HepG2 (cell line): ENCODE results near the gene NXPH1. TPM values are rescaled to one million over a fixed set of nuclear protein-coding genes. Genes with fewer than 3 reads are reported as not detected.

Source experiments
- ATAC-seq: fragments of 200-7000 bp; cut with Tn5 transposase; 3 replicates; pipeline ENCODE4 v1.9.1; 2020; ENCODE audit warnings: mild to moderate bottlenecking, moderate library complexity
- BruUV-seq: library from RNA; stranded (reverse); fragments of 400-500 nt; replicated peaks from 2 replicates; lab custom pipeline; 2021; lab: Mats Ljungman, UMichigan
- CTCF ChIA-PET: fragments of 300-600 bp; formaldehyde crosslinking; extraction: SDS; loops from one replicate; lab custom pipeline; 2021; ENCODE audit warnings: low total read pairs, inconsistent platforms, low intra/inter-chr PET ratio; lab: Yijun Ruan, JAX
- POLR2A ChIA-PET: fragments of 350-600 bp; sonication (Branson Sonifier 250); formaldehyde crosslinking; loops from one replicate; lab custom pipeline; 2020; ENCODE audit warnings: antibody characterized with exemption, inconsistent platforms; lab: Yijun Ruan, JAX
- DNase-seq: peaks from one replicate; pipeline ENCODE4 v3.0.0-alpha.2; 2015; ENCODE audit warnings: low spot score
- FAIRE-seq: peaks from 3 replicates; lab custom pipeline; 2011; peaks lifted over from hg19 to GRCh38; lab: Jason Lieb, UNC
- H2AFZ ChIP-seq: one replicate; pipeline ENCODE4 v1.6.1; 2011; ENCODE audit warnings: low read length, inconsistent platforms
- H3K27ac ChIP-seq: fragments of 300-600 bp; 3 replicates; pipeline ENCODE4 v1.8.0; 2011; ENCODE audit warnings: mixed run types, mild to moderate bottlenecking, mixed read lengths, low read length, inconsistent platforms; ENCODE audit not compliant: insufficient read depth; ENCODE audit errors: extremely low read length
- H3K27me3 ChIP-seq, 2 experiments: fragments of 200-600 bp in 1 of 2; 2 replicates in 1 of 2; 3 replicates in 1 of 2; pipeline versions ENCODE4 v1.6.0 to v1.8.0; 2011; ENCODE audit warnings: low read length in 2 of 2, mild to moderate bottlenecking in 2 of 2, moderate library complexity in 2 of 2, inconsistent platforms in 1 of 2; ENCODE audit not compliant: insufficient read depth in 2 of 2, control insufficient read depth in 1 of 2
- H3K36me3 ChIP-seq, 2 experiments: fragments of 200-600 bp in 1 of 2; replicated peaks in 1 of 2; 2 replicates in 1 of 2; 3 replicates in 1 of 2; pipeline versions ENCODE4 v1.5.1 to v1.8.0; 2011; ENCODE audit warnings: low read length in 2 of 2, inconsistent platforms in 1 of 2; ENCODE audit not compliant: insufficient read depth in 2 of 2, control insufficient read depth in 1 of 2
- H3K4me1 ChIP-seq: 2 replicates; pipeline ENCODE4 v1.5.1; 2012; ENCODE audit warnings: low read length, inconsistent platforms; ENCODE audit not compliant: insufficient read depth
- H3K4me2 ChIP-seq: 2 replicates; pipeline ENCODE4 v1.6.0; 2011; ENCODE audit warnings: low read depth, low read length, inconsistent platforms
- H3K4me3 ChIP-seq, 3 experiments: fragments of 200-600 bp in 1 of 3; sonication (generic), shearing (Covaris generic) in 1 of 3; replicated peaks in 1 of 3; 2 replicates each; pipeline ENCODE4 v1.5.1; 2011 to 2016; ENCODE audit warnings: low read length in 3 of 3, inconsistent platforms in 2 of 3, low read depth in 2 of 3, mild to moderate bottlenecking in 2 of 3, control low read depth in 1 of 3, mixed read lengths in 1 of 3; ENCODE audit not compliant: insufficient read depth in 1 of 3
- H3K79me2 ChIP-seq: one replicate; pipeline ENCODE4 v1.6.1; 2011; ENCODE audit warnings: low read length, inconsistent platforms; ENCODE audit not compliant: insufficient read depth
- H3K9ac ChIP-seq: 2 replicates; pipeline ENCODE4 v1.6.0; 2011; ENCODE audit warnings: mild to moderate bottlenecking, low read depth, low read length, inconsistent platforms; ENCODE audit not compliant: insufficient read depth
- H3K9me3 ChIP-seq: 2 replicates; pipeline ENCODE4 v1.5.1; 2012; ENCODE audit warnings: mild to moderate bottlenecking, low read length
- H4K20me1 ChIP-seq: 2 replicates; pipeline ENCODE4 v1.6.0; 2011; ENCODE audit warnings: inconsistent platforms, mild to moderate bottlenecking, low read length, moderate library complexity; ENCODE audit not compliant: insufficient read depth
- CEBPB ChIP-seq: IDR thresholded peaks from 2 replicates; pipeline ENCODE4 v1.6.1; 2011; ENCODE audit warnings: low read depth, low read length, improper control_type of control experiment, borderline replicate concordance
- CENPBD1 ChIP-seq: sonication (generic); formaldehyde crosslinking; IDR thresholded peaks from 2 replicates; pipeline ENCODE4 v1.8.0; 2022; ENCODE audit warnings: missing genetic modification reagents, low read depth, mild to moderate bottlenecking, borderline replicate concordance
- KIAA2018 ChIP-seq: sonication (generic); formaldehyde crosslinking; IDR thresholded peaks from 2 replicates; pipeline ENCODE4 v1.5.0; 2020; ENCODE audit warnings: mild to moderate bottlenecking, missing genetic modification reagents, borderline replicate concordance
- NFIB ChIP-seq: sonication (generic); formaldehyde crosslinking; IDR thresholded peaks from 2 replicates; pipeline ENCODE4 v1.9.0; 2021; ENCODE audit warnings: missing genetic modification reagents, mild to moderate bottlenecking, borderline replicate concordance
- PPARG ChIP-seq: conservative IDR thresholded peaks from 2 replicates; pipeline ENCODE4 v1.6.1; 2016; ENCODE audit warnings: missing biosample characterization, missing genetic modification reagents
- TBL1XR1 ChIP-seq: fragments of 150-350 bp; IDR thresholded peaks from 2 replicates; pipeline ENCODE4 v1.6.1; 2014; ENCODE audit warnings: borderline replicate concordance, low read length; ENCODE audit not compliant: partially characterized antibody
- USF2 ChIP-seq, 2 experiments: sonication (generic) in 1 of 2; formaldehyde crosslinking in 1 of 2; IDR thresholded peaks; 2 replicates each; pipeline versions ENCODE4 v1.5.1 to v1.6.1; 2011 to 2020; ENCODE audit warnings: borderline replicate concordance in 1 of 2, low read depth in 1 of 2, low read length in 1 of 2, mild to moderate bottlenecking in 1 of 2, missing genetic modification reagents in 1 of 2, moderate library complexity in 1 of 2
- ZMYM3 ChIP-seq: sonication (generic); formaldehyde crosslinking; IDR thresholded peaks from 2 replicates; pipeline ENCODE4 v1.5.1; 2020; ENCODE audit warnings: mild to moderate bottlenecking, missing genetic modification reagents
- ZNF451 ChIP-seq: sonication (generic); formaldehyde crosslinking; IDR thresholded peaks from 2 replicates; pipeline ENCODE4 v1.5.0; 2020; ENCODE audit warnings: mild to moderate bottlenecking, missing genetic modification reagents
- WGBS: methylation state at CpG from one replicate; pipeline ENCODE4 v1.1.6; 2017; ENCODE audit warnings: low lambda C conversion rate; 5-methylcytosine and 5-hydroxymethylcytosine counted together
- in situ Hi-C: cut with HindIII; loops from 2 replicates; pipeline ENCODE4 v1.10.0; 2017; ENCODE audit warnings: low pct_unique_long_range_greater_than_20kb; ENCODE audit not compliant: extremely low pct_ligation_motif_present
- intact Hi-C: fragments of 100-400 bp; cut with micrococcal nuclease; formaldehyde crosslinking; loops from one replicate; pipeline ENCODE4 v1.10.0; 2022; ENCODE audit not compliant: unreplicated experiment
- polyA plus RNA-seq, 8 experiments: library from polyadenylated mRNA; depleted of rRNA in 3 of 8; stranded (reverse) in 7 of 8; unstranded in 1 of 8; fragments of >200 nt; fragmentation: Illumina TruSeq in 4 of 8; extraction: Trizol in 4 of 8; gene quantifications; 2 replicates each; pipeline versions ENCODE4 v1.2.1 to v1.2.3, GENCODE V29; 2011 to 2016; ENCODE audit warnings: low read depth in 4 of 8, missing spikeins in 1 of 8, mixed read lengths in 1 of 8; ENCODE audit not compliant: insufficient read depth in 1 of 8
- total RNA-seq, 5 experiments: library from RNA; depleted of rRNA; stranded (reverse); fragments of >200 nt; fragmentation: Illumina TruSeq; extraction: Trizol; gene quantifications; 2 replicates each; pipeline ENCODE4 v1.2.3, GENCODE V29; 2016; ENCODE audit warnings: low read depth in 1 of 5

The NXPH1 gene
- total and polyA plus RNA-seq, 2 of the 13 experiments (the other 11 are each of a cell fraction or from before 2014, with no cell fraction given): not detected

- Histone ChIP-seq H3K36me3 (no peaks in the 10 kb centered on the region), H3K4me1 (no peaks in the 10 kb centered on the region), H3K9me3 (peaks cover 15% of the 10 kb centered on the region), H2AFZ (no peak overlapping the region), H3K4me3 (no peak overlapping the region), H3K9ac (no peak overlapping the region), H3K27ac (no peak overlapping the region), H3K27me3 (no peaks in the 10 kb centered on the region), H4K20me1 (no peaks in the 10 kb centered on the region), H3K79me2 (no peaks in the 10 kb centered on the region), H3K4me2 (no peak overlapping the region)
- intact Hi-C loops: no loop called here
- ChIA-PET POLR2A (no interaction called here), CTCF (no interaction called here)
- TF ChIP-seq PPARG (CRISPR knock-in tag): no peak
- TF ChIP-seq ZNF451 (CRISPR knock-in tag): no peak
- TF ChIP-seq ZMYM3 (CRISPR knock-in tag): no peak
- no peak for TF ChIP-seq TBL1XR1
- TF ChIP-seq NFIB (CRISPR knock-in tag): no peak
- TF ChIP-seq CEBPB: 0 out of 2 replicates have a peak, but pooled peaks have one; percentile 19
- TF ChIP-seq USF2 (IDR thresholded peaks at IDR 0.05; ENCODE audit: low read depth, low read length): no peak
- no peak for TF ChIP-seq USF2 (CRISPR knock-in tag; IDR thresholded peaks at IDR 0.05; ENCODE audit: borderline replicate concordance)
- TF ChIP-seq CENPBD1 (CRISPR knock-in tag): no peak
- no peak for TF ChIP-seq KIAA2018 (CRISPR knock-in tag)
- FAIRE-seq: no peak
- no peak for ATAC-seq
- DNase-seq: no peak
- no TSS peak for BruUV-seq
- in situ Hi-C loops: no loop called here
- WGBS: 6% methylated on average over 2 of the region's 2 CpGs
These were observed 309.4 kb downstream of the NXPH1 start for GRCh38 chr7:8742837-8743236.
